Measurements from ENCODE around the gene KRTAP12-4. TPM values are rescaled to one million over a fixed set of nuclear protein-coding genes. Genes with fewer than 3 reads are reported as not detected.
"Not testable (repeated sequence)": the region's sequence is repeated elsewhere in the genome, so short reads cannot be mapped to it uniquely, and the experiment has no call there.

Gene KRTAP12-4
- total RNA-seq, 4 donors from 2014 or later: not detected

GRCh38 chr21:44670642-44671432, 16.4 kb upstream of the KRTAP12-4 start:
- intact Hi-C loops (cut with DNase I): no loop called here

GRCh38 chr21:44667612-44668011, 13.2 kb upstream of the KRTAP12-4 start:
- Histone ChIP-seq H3K4me3 (no peak overlapping the region), H3K9me3 (peaks cover 0 to 21% (median 7%) of the 10 kb centered on the region in 3 donors), H3K27me3 (peaks cover 0 to 35% (median 0%) of the 10 kb centered on the region in 4 donors), H3K4me1 (no peaks in the 10 kb centered on the region), H3K27ac (no peak overlapping the region), H3K36me3 (no peaks in the 10 kb centered on the region)
- WGBS, 2 donors: 42 to 56% methylated on average over 1 of the region's 1 CpG
- intact Hi-C loops (cut with DNase I): no loop called here
- no peak for TF ChIP-seq CTCF (IDR thresholded peaks at IDR 0.05)
- no peak for TF ChIP-seq POLR2A (IDR thresholded peaks at IDR 0.05)
- no peak for DNase-seq

More at GRCh38 chr21:44670642-44671432, 16.4 kb upstream of the KRTAP12-4 start:
- Histone ChIP-seq H3K27ac (no peak overlapping the region), H3K9me3 (peaks cover 0 to 31% (median 11%) of the 10 kb centered on the region in 3 donors), H3K4me3 (no peak overlapping the region), H3K4me1 (no peaks in the 10 kb centered on the region), H3K36me3 (no peaks in the 10 kb centered on the region), H3K27me3 (peaks cover 0 to 26% (median 0%) of the 10 kb centered on the region in 4 donors)
- TF ChIP-seq CTCF (IDR thresholded peaks at IDR 0.05) (no peak), POLR2A (IDR thresholded peaks at IDR 0.05) (no peak)
- no peak for DNase-seq
- WGBS, 2 donors: 57 to 81% methylated on average over 1 to 3 of the region's 3 CpGs

DNA sequence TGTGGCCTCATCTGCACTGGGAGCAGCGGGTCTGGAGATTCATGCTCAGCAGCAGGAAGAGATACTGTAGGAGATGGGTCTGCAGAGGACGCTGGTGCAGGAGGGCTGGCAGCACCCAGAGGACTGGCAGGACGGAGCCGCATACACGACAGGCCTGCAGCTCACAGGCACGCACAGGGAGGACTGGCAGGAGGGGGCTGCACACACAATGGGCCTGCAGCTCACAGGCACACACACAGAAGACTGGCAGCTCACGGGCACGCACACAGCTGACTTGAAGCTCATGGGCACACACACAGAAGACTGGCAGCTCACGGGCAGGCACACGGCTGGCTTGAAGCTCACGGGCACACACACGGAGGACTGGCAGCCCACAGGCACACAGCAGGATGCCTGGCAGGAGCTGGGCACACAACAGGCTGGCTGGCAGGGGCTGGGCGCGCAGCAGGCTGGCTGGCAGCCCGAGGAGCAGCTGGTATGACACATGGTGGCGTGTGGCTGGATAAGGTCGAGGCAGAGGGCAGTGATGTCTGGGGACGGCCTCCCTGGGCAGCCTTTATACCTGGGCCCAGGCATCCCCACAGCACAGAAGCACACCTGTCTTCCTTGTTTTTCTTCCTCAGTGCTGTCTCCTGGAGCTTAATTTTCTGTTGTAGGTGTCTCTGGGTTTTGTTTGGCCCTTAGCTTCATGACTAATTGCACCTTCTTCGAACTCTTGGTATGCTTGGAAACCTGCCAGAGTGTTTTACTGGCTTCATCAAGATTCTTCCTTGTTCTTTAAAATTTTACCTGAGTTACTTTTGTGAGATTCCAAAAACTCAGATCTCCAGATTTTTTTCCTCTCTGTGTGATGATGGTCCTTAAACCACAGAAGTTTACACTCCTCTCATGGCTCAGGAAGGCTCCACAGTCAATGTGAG, 12.2 kb upstream of the KRTAP12-4 start, which contains the start of gene KRTAP12-2:
TSS of gene KRTAP12-2 (minus strand) at position 527 of the 920 bp plus-strand sequence. CDS start at position 486, 41 bp downstream.
- H3K27ac ChIP-seq: no peak within 1 kb of the TSS
- H3K9me3 ChIP-seq: peaks cover 0 to 13% (median 0%) of the 10 kb centered on the region in 3 donors
- no peaks in the 10 kb centered on the region for H3K4me1 ChIP-seq
- TF ChIP-seq CTCF (IDR thresholded peaks at IDR 0.05): no peak
- no peak for TF ChIP-seq POLR2A (IDR thresholded peaks at IDR 0.05)
- H3K36me3 ChIP-seq: no peaks in the 10 kb centered on the region
- peaks cover 0 to 35% (median 0%) of the 10 kb centered on the region in 4 donors for H3K27me3 ChIP-seq
- WGBS, 2 donors: 43 to 87% methylated on average over 3 to 10 of the region's 19 CpGs
- no peak within 1 kb of the TSS for H3K4me3 ChIP-seq
- DNase-seq: no peak
- intact Hi-C loops (cut with DNase I): no loop called here

DNA sequence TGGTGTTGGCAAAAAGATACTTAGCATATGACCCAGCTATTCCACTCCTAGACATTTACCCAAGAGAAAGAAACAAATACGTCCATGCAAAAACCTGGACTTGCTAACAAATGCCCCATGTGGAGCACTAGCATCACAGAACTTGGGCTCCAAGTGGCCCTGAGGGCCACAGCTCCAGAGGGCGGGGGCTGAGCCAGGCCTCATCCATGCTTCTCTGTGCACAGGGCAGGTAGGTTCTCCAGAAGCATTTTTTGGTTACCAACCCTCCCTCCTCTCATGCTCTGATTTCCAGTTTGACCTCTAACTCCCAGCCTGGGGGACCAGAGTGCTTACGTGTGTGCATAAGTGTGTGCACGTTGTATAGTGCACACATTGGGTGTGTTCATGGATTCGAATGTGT, 10.2 kb upstream of the KRTAP12-4 start:
- peaks cover 0 to 22% (median 0%) of the 10 kb centered on the region in 4 donors for H3K27me3 ChIP-seq
- no peak for TF ChIP-seq POLR2A (IDR thresholded peaks at IDR 0.05)
- TF ChIP-seq CTCF (IDR thresholded peaks at IDR 0.05): no peak
- H3K4me1 ChIP-seq: no peaks in the 10 kb centered on the region
- H3K27ac ChIP-seq: no peak overlapping the region
- no peaks in the 10 kb centered on the region for H3K9me3 ChIP-seq
- no peak for DNase-seq
- H3K36me3 ChIP-seq: no peaks in the 10 kb centered on the region
- 80 to 89% methylated on average over 5 of the region's 5 CpGs for WGBS, 2 donors
- intact Hi-C loops (cut with DNase I): no loop called here
- no peak overlapping the region for H3K4me3 ChIP-seq

GRCh38 chr21:44661567-44661966, 7.1 kb upstream of the KRTAP12-4 start:
- H3K36me3 ChIP-seq; DNase-seq; H3K4me1 ChIP-seq; H3K4me3 ChIP-seq; H3K27ac ChIP-seq; intact Hi-C loops (cut with DNase I); H3K9me3 ChIP-seq: not testable (repeated sequence)
- H3K27me3 ChIP-seq: peaks cover 0 to 35% (median 0%) of the 10 kb centered on the region in 4 donors
- WGBS, 2 donors: 42 to 56% methylated on average over 6 to 7 of the region's 7 CpGs
